NCI-H748 treated with DMSO at 0.1 percent for 48 hours (cell line): ENCODE data around the gene NAA40.

Source experiments
- DNase-seq: peaks from one replicate; lab custom pipeline; 2025; lab: John Stamatoyannopoulos, UW

NAA40 gene

DNA sequence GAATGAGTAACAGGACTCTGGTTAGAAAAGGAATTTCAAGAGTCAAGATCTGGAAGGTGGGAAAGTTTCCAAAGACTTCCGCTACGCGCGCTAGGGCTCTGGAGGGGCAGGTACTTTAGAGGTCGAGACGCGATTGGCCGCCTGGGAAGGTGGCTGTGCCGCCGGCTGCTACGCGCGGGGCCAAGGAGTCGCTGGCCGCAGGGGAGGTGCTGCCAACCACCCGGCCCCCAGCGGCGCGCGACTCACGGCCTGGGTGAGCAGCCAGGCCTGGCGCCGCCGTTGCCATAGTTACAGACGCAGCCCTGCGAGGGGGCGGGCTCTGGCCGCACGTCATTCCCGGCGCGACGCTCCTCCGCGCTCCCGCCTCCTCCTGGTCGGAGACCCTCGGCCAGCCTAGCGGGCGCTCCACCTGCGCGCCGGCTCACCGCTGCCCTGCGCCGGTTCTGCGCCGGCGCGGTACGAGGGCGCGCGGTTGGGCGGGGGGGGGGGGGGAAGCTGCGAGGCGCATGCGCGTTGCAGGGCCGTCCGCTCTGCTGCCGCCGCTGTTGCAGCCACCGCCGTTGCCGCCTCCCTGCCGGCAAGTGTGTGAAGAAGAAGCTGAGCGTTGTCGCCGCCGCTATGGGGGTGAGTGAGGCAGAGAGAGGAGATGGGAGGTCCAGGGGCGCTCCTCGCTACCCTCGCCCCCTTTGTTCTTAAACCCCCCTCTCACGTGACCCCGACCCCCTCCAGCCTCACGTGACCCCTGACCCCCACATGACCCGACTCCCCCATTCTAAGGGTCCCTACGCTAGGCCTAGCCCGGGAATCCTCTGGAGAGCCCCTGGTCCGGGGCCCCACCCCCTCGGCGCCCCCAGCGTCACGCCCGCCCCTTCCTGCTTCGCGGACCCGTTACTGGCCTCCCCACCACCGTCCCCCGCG, at the start of gene NAA40:
TSS of gene NAA40 (plus strand) at position 524 of the 918 bp plus-strand sequence. CDS start at position 619, 95 bp downstream.
- peak; percentile 95 for DNase-seq

DNA sequence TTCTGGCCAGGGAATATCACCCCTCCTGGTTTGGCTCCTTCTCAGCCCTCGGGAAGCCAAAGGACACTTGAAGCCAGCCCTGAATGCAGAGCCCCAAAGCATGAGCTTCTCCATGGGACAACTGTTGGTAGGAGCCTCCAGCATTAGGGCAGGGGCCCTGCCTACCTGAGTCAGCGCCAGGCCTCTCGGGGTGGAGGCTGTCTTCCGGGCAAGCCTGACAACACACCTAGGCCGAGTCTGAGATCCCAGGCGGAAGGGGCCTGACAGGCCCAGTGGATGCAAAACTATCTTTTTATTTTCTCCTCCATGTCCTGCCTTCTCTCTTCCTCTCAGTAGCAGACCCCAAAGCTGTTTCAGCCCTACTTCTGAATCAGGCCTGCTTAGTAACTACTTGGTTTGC, 49.5 kb upstream of the NAA40 start:
- DNase-seq, result no peak

DNA sequence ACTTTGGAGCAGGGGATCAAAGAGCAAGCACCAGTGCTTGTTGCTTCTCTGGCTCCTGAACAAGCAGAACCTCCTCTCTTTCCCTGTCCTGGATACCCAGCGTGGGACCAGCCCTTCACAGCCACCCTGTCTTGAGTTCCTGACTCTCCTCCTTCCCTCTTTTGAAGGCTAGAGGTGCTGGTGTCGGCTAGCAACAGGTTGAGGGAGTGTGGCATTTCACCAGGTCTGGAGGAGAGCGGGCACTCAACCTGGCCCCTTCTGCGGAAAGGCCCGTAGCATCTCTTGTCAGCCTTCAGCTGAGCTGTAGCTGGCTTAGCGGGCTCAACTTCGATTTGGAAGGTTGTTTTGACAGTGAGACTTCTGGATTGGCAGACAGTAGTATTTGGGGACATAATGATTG, 48.4 kb upstream of the NAA40 start:
- DNase-seq, result no peak

DNA sequence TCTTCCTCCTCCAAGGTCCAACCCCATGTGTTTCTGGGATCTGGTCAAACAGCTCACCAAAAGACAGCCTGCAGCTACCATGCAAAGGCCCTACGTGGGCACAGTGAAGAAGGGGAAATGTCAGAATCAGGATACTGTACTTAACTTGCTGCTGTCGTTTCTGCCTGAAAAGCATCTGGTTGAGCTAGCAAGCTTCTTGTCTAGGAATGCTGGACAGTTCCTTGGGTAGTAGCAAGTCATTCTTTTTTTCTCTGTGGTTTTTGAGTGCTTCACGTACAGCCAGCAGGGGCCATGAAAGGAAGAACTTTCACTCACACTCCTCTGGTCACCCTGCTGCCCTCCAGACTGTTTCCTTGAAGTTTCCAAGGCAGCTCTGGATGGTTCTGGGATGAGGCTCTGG, 46.6 kb upstream of the NAA40 start:
- no peak for DNase-seq

DNA sequence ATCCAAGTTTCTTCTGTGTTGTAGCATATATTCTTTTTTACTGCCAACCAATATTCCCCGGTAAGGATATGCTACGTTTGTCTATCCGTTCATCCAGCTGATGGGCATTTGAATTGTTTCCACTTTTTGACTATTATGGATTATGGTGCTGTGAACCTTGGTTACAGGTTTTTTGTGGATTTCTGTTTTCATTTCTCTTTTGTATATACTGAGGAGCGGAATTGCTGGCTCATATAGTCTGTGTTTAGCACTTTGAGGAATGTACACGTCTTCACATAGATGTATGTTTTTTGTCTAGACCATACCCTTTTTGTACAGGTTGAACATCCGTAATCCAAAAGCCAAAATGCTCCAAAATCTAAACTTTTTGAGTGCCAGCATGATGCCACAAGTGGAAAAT, 45.4 kb upstream of the NAA40 start:
- no peak for DNase-seq

DNA sequence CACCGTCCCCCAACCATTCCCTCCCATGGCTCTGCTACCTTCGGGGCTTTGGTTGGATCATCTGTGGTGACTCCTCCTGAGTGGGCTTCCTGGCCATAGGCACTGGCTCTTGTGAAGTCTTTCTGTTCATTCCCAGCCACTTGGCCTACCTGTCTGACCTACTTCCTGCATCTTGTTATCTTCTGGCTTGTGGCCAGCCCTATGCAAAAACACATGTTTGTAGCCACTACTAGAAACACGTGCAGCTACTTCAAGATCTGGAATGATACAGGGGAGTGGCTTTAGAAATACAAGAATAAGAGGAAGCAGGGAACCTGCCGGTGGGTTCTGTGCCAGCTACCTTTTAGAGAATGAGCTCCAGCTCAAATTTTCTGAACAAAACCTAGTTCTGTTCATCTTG, 42.7 kb upstream of the NAA40 start:
- no peak for DNase-seq

DNA sequence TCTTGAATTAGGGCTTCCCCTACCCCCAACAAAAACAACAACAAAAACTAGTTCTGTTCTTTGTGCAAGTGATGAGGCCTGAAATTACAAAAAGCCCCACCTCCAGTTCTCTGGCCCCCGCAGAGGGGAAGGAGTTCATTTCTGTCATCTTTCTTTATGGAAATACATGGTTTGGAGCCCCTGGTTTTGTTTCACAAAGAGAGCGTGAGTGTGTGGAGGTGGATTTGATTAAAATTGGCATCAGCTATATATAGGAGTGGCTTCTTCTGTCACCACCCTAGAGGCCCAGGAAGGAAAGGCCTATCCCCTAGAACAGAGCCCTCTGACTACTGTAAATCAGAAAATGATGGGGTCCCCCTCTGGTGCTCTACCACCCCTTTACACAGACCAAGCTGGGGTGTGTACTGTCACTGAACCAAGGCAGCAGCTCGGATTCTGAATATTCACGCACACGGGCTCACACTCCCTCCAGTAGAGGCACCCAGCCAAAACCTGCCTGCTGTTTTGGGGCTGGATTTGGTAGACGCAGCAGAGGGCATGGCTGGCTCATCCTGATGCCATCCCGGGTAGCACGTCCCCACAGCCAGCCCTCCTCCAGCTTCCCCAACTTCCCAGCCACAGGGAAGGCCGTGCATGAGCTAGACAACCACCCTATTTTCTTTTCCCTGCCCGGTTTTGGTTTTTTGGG, 41.2 kb upstream of the NAA40 start:
- DNase-seq, result no peak

DNA sequence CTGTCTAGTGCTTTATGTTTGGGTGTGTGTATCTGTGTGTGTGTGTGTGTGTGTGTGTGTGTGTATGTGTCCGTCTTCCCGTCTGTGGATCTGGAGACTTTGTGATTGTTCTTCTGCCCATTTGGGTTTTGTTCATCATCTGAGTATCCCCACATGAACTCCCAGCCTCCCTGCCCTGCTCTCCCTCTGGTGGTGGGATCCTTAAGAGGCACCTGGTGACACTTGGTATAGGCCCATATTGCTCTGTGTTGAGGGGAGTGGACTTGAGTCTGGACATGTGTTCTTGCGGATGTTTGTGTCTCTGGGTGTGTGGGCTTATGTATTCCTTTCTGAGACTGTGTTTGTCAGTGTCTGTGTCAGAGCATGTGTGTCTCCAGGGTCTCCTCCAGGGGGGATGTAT, 37.1 kb upstream of the NAA40 start:
- no peak for DNase-seq

DNA sequence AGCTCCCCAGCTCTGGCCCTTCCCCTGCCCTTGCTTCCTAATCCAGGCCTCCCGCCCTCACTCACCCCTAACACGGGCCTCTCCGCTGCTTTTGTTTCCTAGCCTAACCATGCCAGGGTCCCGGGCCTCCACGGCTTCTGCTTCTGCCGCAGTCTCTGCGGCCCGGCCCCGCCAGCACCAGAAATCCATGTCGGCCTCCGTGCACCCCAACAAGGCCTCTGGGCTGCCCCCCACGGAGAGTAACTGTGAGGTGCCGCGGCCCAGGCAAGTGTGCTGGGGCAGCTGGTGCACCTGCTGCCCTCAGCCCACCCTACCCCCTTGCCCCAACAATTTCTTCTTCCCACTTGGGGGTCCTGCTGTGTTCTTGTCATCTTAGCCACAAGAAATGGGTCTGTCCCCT, 34.9 kb upstream of the NAA40 start:
- DNase-seq, result no peak

DNA sequence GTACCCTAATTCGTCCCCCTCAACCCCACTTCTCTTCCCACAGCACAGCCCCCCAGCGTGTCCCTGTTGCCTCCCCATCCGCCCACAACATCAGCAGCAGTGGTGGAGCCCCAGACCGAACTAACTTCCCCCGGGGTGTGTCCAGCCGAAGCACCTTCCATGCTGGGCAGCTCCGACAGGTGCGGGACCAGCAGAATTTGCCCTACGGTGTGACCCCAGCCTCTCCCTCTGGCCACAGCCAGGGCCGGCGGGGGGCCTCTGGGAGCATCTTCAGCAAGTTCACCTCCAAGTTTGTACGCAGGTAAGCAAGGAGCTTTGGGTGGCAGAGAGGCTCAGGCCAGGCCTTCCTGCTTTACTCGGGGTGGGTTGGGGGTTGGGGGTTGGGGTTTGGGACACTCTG, 34.1 kb upstream of the NAA40 start:
- no peak for DNase-seq

DNA sequence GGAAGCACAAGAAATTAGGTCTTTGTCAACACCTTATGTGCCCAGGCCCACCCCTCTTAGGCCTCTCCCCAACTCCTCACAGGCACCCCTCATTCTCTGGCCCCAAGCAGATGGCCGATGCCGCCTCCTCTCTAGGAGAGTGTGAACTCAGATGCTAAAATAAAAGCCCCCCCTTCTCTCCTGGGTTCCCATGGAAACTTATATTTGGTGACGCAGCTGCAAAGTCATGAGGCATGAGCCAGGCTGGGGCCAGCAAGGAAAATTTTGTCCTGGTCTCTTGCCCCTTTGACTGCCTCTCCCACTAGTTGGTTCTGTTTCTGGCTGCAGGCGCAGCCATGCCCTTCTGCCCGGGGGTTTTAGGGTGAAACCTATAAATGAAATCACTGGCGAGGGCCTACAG, 33.6 kb upstream of the NAA40 start:
- DNase-seq, result no peak

DNA sequence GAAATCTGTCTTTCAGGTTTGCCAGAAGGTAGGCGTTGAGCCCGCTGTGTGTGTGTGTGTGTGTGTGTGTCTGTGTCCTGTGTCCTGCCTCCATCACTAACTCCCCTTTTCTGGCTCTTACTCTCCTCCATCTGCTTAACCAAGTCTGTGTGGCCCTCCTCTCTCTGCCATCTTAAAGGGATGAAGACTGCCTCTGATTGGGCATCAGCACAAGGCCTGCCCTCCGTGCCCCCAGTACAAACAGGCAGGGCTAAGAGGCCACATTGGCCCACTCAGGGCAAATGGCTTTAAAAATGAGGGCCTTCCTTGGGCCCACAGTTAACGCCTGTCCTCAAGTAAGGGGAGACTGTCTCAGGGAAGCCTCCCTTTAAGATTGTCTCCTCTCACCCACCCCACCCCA, 32.7 kb upstream of the NAA40 start:
- DNase-seq, result no peak

DNA sequence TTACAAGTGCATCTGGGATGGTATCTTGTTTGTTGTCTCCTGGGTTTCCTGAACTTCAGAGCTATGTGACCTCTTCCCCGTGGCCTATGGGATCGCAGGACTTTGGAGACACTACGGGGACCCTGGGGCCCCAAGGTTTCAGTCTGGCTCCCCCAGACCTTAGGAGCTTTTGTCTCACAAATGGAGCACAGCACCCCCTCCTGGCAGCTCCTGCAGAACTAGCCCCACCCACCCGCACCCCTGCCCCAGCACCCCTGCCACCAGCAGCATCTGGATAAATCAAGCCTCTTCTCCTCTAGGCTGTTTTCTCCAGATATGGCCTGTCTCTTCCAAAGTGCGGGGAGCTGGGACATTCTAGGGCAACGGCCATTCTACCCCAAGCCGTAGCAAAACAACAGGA, 32.2 kb upstream of the NAA40 start:
- no peak for DNase-seq

DNA sequence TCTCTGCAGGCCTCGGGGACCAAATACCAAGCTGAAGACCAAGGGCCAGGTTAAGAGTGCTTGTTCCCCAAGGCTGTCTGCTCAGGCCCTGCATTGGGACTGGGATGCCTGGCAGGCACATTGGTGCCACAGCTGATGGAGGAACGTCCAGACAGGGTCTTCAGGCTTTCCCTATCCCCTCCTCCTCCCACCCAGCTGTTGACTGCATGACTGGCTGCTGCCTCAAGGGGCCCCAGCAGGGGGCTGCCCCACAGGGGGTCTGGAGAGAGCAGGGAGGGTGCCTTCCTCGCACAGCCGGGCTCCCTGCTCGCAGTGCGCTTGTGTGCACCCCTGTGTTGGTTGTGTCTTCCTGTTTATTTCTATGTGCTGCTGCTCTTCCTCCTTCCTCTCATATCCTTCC, 31.7 kb upstream of the NAA40 start:
- DNase-seq, result no peak

DNA sequence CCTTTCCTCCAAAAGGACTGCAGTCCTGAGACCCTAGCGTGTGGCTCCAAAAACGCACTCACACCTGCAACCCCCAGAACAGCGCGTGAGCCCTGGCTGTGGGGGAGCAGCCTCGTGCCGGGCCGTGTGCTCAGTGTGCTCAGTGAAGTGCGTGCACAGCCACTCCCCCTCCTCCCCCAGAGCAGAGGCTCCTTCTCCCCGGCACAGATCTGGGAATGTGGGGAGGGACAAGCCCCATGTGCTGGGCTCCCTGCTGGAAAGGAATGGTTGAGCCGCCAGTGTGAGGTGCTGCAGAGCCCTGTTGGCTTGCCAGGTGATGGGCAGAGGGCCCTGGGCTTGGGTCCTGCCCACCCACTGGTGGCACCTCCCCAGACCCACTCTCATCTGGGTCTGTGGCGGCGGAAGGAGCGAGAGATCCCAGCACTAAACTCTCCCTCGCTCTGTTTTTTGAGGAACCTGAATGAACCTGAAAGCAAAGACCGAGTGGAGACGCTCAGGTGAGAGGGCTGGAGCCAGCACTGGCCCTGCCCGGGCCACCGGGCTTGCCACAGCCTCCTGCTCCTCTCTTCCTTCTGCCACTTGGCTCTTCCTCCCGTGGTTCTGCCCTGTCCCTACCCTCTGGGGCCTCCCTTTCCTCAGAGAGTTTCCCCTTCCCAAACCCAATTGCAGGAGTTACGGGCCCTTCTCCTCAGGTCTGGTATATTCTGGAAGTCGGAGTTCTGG, 30.8 kb upstream of the NAA40 start:
- DNase-seq, result no peak

DNA sequence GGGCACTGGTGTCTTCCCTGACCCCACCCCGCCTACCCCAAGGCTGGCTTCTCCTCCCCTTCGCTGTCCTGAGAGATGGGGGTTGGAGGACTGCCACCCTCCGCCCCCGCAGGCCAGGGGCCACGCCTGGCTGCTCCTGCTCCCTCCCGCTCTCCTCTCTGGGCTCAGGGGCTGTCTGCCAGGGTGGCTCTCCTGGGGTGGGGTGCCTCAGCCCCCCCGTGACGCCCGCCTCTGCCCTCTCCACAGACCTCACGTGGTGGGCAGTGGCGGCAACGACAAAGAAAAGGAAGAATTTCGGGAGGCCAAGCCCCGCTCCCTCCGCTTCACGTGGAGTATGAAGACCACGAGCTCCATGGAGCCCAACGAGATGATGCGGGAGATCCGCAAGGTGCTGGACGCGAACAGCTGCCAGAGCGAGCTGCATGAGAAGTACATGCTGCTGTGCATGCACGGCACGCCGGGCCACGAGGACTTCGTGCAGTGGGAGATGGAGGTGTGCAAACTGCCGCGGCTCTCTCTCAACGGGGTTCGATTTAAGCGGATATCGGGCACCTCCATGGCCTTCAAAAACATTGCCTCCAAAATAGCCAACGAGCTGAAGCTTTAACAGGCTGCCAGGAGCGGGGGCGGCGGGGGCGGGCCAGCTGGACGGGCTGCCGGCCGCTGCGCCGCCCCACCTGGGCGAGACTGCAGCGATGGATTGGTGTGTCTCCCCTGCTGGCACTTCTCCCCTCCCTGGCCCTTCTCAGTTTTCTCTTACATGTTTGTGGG, 30.0 kb upstream of the NAA40 start:
- DNase-seq, result no peak

DNA sequence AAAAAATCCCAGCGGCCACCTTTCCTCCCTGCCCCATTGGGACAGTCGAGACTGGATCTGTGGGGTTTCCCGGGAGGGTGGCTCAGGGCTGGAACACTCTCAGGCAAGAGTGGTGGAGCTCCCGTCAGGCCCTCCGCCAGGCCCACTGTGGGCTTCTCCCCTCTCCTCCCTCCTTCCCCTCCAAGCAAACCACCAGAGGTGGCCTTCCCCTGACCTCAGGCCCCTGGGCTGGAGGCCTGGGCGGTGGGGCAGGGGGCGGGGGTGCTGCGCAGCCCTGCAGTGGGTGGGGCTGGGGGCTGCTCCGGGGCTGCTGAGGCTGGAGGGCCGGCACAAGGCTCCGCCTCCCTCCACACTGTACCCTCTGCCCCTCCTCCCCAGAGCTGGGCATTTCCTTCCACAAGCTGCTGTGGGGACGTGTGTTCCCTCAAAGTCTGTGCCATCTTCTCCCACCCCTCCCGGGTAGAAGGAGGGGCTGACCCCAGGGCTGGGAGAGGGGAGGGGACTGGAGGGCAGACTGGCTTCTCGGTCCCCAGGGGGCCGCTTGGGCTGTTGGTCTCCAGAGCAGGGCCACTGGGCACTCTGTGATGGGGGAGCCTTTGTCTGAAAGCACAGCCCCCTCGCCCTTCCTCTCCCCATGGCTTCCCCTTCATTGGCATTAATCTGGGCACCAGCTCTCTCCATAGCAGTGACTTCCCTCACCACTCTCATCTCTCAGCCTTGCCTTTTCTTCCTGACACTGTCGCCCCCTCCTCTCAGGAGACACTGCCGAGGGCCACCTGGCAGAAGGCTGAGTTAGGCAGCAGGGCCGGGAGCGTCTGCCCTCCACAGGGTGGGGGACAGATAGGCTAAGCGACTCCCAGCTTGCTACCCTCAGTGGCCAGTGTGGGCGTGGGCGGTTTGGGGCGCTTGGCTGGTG, 29.0 kb upstream of the NAA40 start:
- no peak for DNase-seq

DNA sequence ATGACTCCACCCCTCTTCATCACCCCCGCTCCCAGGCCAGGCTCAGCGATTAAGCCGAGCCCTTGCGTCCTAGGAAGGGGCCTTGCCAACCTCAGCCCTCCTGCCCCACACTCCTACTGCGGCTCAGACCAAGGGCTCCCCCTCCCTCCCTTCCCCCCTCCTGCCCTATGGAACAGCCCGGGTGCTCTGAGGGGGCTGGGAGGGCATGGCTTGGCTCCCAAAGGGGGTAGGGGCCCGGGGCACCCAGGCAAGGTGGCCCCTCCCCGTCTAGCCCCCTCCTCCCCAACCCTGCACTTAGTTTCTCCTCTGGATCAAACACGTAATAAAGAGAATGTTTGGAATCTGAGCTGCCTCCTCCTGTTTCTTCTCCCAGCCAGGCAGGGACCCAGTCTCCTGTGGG, 28.1 kb upstream of the NAA40 start:
- DNase-seq, result no peak

DNA sequence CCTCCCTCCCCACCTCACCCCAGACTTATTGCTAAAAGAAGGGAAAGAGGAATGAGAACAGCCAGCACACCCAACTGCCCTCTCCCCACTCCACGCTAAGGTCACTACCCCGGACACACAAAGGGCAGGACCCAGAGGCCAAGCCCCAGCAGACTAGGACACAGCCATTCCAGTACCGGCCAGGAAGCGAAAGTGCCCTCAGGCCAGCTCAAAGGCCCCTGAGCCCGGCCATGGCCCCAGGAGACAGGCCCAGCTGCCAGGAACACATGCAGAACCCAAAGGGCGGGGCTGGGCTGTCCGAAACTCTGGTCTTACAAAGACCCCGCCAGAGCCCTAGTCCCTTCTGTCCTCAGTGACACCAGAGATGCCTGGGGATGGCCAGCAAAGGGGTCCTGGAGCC, 27.4 kb upstream of the NAA40 start:
- DNase-seq, result no peak

DNA sequence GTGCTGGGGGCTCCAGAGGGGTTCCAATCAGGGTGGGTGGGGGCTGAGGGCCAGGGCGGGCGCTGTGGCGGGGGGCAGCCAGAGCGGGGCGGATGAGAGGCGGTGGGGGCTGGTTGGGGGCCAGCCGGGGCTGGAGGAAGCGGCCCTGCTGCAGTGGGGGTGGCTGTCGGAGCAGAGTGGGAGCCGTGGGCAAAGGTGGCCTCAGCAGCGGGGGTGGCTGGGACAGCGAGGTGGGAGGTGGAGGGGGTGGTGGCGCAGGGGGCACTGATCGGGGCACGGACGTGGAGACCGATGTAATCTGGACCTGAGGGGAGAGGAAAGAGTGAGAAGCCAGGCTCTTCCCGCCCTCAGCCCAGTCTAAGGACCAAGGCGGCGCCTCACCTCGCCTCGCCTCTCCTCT, 26.9 kb upstream of the NAA40 start:
- no peak for DNase-seq

DNA sequence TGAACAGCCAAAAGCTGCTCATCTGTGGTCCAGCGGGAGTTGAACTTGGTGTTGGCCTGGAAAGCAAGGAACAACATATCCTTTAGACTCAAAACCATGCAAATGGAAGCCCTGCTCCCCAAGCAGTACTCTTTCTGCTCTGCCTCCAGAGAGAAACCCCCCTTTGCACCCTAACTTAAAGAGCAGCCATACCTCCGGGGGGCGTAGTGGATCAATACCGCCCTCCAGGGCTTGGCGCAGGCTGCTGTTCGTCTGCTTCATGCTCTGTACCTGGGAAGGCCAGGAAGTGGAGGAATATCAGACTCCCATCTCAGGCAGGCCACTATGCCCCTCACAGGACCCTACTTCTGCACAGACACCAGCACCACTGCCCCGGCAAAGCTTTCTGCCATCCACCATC, 26.1 kb upstream of the NAA40 start:
- no peak for DNase-seq
